ENCODE results near the gene SEC23A.
"Not testable (repeated sequence)": the region's sequence is repeated elsewhere in the genome, so short reads cannot be mapped to it uniquely, and the experiment has no call there.

SEC23A gene

DNA sequence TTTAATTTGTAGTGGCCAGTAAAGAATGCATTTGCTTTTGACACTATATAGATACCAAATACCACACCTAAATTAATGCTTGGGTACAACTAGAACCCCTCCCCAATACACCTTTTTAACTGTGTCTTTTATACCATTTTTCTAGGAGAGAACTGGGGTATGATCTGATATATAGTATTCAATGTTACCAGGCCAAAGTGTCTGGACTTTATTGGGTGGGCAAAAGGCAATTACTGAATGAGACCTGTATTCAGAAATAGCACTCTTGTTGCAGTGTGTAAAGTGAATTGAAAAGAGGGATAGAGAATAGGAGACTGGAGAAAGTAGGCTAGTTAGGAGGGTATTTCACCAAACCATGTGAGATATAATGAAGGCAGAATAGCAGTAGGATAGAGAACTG, 74.4 kb downstream of the SEC23A start:
- DNase-seq = no peak

GRCh38 chr14:39025810-39026627, 77.0 kb downstream of the SEC23A start:
- DNase-seq = no peak

- no peak for DNase-seq
Measured at GRCh38 chr14:39025250-39025809, 77.7 kb downstream of the SEC23A start.

DNA sequence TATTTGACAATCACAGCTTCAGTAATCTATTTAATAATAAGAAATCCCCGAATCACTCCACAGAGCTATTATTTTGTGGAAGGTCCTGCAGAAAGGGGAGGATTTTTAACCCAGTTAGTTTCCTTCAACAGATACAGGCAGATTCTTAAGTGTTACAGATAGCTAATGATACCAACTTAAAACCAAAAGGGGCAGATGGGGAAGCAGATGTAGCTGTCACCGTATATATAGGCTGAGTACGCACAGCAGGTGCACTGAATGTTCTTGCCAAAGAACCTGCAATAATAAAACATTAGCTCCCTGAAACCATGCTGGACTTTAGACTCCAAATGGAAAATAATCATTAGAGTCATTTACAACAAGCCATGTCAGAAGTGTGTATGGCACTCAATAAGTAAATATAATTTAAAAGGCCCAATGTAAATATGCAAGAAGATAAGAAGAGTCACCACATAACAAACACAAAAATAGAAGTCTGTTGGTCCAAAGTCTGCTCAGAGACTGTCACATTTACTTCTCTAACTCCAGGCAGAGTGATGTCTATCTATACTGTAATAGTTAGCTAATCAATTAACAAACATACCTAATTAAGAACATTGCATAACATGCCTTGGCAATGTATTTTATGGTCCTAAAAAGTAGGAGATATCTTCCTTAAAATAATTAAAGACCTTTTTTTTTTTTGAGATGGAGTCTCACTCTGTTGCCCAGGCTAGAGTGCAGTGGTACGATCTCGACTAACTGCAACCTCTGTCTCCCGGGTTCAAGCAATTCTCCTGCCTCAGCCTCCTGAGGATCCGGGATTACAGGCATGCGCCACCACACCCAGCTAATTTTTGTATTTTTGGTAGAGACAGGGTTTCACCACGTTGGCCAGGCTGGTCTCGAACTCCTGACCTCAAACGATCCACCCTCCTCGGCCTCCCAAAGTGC, 78.8 kb downstream of the SEC23A start:
- no peak for DNase-seq

DNA sequence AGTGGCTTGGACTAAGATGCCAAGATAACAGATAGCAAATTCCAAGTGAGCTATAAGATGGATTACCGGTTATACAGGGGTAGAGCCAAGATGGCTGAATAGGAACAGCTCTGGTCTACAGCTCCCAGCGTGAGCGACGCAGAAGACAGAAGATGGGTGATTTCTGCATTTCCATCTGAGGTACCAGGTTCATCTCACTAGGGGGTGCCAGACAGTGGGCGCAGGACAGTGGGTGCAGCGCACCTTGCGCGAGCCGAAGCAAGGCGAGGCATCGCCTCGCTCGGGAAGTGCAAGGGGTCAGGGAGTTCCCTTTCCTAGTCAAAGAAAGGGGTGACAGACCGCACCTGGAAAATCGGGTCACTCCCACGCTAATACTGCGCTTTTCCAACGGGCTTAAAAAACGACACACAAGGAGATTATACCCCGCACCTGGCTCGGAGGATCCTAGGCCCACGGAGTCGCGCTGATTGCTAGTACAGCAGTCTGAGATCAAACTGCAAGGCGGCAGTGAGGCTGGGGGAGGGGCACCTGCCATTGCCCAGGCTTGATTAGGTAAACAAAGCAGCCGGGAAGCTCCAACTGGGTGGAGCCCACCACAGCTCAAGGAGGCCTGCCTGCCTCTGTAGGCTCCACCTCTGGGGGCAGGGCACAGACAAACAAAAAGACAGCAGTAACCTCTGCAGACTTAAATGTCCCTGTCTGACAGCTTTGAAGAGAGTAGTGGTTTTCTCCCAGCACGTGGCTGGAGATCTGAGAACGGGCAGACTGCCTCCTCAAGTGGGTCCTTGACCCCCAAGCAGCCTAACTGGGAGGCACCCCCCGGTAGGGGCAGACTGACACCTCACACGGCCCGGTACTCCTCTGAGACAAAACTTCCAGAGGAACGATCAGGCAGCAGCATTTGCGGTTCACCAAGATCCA, 85.7 kb downstream of the SEC23A start:
- not testable (repeated sequence) for DNase-seq

GRCh38 chr14:39016733-39017095, 86.3 kb downstream of the SEC23A start:
- DNase-seq = no peak

DNA sequence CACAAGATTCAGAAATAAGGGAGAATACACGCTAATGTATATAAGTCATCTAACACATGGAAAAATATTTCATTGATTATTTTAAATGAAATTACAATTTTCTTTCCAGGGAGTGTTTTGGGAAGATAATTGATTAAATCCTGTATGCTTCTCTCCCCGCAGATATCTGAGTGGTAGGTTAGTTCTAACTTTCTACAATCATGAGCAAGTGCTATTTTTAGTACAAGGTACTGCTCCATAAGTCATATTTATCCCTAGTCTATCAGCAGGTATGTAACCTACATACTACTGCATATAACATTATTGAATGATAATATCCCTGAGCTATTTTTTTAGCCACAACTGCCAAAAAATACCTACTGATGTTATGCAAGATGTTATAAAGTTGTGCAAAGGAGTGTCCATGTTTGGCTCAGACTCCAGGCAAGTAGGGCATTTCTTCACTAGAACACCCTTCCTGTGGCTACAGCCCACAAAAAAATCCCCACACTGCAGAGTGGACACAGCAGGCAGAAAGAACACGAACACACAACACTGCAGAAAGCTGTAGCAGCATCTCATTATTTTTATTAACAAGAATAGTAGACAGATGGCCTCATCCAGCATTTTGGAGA, 87.0 kb downstream of the SEC23A start:
- no peak for DNase-seq

DNA sequence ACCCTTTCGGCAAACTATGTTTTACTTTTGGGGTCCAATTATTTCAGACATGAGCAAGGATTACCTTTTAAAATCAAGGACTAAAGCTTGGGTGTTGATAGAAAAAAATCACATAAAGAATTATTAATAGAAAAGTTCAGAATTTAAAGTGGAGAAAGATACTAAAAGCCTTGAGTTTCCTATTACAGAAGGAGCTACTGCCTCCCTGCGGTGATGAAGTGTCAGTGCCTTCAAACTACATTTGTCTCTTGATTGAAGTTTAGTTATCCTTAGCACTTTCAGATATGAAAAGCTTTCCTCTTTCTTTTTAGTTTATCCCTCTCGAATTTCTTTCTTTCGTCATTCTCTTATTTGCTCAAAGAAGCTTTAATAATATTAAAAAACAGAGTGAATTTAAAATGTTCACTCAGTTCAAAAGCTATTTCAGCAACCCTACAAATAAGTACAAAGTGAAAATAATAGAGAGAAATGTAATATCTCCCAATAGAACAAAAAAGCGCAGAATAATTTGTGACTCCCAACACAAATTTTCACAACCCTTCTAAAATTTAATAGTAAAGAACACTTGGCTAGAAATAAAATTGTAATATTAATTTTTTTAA, 87.6 kb downstream of the SEC23A start:
- no peak for DNase-seq

- no peak for DNase-seq
Measured at GRCh38 chr14:39014460-39014859, 88.6 kb downstream of the SEC23A start.

- DNase-seq = not testable (repeated sequence)
Measured at GRCh38 chr14:39008965-39009364, 94.1 kb downstream of the SEC23A start.

DNA sequence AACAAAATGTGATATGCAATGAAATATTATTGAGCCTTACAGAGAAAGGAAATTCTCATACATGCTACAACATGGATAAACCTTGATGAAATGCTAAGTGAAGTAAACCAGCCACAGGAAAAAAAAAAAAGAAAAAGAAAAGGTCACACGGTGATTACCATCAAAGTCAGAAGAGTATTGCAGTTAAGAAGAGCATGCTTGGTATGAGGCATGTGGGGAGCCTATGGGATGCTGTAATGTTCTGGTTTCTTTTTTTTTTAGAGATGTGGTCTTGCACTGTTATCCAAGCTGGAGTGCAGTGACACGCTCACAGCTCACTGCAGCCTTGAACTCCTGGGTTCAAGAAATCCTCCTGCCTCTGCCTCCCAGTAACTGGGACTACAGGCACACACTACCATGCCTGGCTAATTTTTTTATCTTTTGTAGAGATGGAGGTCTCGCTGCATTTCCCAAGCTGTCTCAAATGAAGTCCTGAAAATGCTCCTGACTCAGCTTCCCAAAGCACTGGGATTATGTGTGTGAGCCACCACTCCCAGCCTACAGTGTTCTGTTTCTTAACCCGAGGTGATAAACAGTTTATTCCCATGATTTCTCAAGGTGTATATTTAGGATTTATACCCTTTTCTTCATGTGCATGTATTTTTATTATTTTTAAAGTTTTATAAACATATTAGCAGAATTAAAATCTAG, 96.2 kb downstream of the SEC23A start:
- no peak for DNase-seq

GRCh38 chr14:39005044-39005880, 97.8 kb downstream of the SEC23A start:
- no peak for DNase-seq

GRCh38 chr14:38999949-39000348, 103.1 kb downstream of the SEC23A start:
- no peak for DNase-seq

DNA sequence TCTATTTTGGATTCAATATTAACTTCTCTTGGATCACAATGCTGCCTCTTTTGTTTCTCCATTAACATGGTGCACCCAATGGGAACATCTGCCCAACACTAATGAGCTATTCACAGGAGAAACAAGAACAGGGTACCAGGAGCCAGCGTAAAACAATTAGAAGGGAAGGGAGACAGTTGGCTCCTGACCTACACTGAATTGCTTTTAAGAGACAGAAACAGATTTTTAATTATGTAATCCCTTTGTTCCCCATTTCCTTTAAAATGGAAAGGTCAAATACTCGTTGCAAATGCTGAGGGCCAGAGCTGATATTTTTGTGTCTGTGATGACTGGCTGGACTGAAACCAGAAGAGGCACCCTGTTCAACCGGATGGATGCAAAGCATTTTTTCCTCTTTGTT, 108.3 kb downstream of the SEC23A start:
- no peak for DNase-seq

- DNase-seq = no peak
Measured at GRCh38 chr14:38993981-38994380, 109.1 kb downstream of the SEC23A start.

- no peak for DNase-seq
Measured at GRCh38 chr14:38992067-38992844, 110.8 kb downstream of the SEC23A start.

GRCh38 chr14:38991299-38991698, 111.7 kb downstream of the SEC23A start:
- no peak for DNase-seq

DNA sequence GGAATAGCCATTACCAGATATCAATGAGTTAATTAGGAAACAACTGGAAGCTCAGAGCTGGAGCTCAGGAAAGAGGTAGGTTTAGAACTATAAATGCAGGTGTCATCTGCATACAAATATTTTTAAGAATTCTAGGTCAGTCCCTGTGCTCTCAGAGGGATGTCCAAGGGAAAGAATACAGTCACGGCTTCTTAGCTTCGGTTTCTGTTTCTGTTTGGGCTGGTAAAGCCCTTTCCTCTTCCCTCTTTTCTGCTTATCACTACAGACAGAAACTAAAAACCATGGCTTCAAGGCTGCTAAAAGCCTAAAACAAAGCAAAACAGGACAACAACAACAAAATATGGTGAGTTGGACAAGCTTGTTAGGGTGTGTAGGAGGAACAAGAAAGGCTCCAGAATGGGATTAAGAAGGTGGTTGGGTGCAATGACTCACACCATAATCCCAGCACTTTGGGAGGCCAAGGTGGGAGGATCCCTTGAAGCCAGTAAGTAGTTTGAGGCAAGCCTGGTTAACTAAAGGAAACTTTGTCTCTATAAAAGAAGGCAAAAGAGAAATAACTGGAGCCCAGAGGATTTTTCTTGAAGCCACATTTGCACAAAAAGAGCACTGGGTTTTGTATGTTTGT, 113.0 kb downstream of the SEC23A start:
- DNase-seq = no peak

DNA sequence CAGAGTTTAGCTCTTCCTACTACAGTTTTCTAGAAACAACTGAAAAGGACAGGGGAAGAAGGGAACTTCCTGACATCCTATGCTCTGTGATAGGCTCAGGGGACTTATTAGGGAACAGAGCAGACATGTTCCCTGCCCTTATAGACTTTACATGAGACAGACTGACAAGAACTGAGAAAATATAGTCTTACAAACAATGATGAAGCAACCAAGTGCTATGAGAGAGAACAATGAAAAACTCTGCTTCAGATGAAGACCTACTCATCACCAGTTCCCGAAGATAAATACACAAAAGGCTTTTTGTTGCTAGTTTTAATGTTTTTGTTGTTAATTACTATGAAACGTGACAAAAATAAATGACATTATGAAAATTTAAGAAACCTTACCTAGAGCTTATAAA, 115.3 kb downstream of the SEC23A start:
- DNase-seq = no peak

Data from activated CD4-positive, CD25-positive, alpha-beta regulatory T cell (primary cell).